ENCODE data around the gene BICDL1.
"Not testable (repeated sequence)": the region's sequence is repeated elsewhere in the genome, so short reads cannot be mapped to it uniquely, and the experiment has no call there.

BICDL1 gene

DNA sequence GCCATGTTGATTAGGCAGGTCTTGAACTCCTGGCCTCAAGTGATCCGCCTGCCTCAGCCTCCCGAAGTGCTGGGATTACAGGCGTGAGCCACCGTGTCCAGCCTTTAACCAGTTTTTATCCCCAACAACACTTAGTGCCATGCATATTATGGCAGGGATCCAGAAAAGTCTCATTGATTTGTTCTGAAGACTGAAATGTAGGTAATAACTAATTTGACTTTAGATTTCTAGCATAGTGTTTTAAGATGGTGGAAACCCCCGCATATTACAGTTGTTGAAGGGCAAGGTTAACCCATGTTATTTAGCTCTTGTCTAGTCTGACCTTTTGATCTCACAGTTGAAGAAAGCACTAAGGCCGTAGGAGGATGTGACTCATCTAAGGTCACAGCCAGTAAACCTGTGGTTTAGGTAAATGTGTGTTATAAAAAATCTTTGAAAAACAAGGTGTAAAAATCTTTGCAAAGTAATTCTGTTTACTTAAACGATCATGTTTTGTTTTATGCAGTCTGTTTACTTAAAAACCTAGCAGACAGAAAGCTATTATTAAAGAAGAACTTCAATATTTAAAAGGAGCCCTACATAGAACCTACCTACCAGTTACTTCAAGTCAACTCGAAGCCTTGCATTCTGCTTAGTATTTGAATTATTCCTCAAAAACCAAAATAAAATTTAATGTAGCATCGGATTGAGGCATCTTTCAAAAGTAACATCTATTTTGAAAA is 24.8 kb downstream of the BICDL1 start:
- Histone ChIP-seq H3K79me2 (ENCODE audit: insufficient read depth, low read length) (no peaks in the 10 kb centered on the region), H3K9ac (ENCODE audit: low read length) (no peak overlapping the region), H3K9me3 (ENCODE audit: insufficient read depth, low read length) (no peaks in the 10 kb centered on the region), H3K9me2 (replicated peaks; ENCODE audit: insufficient read depth, low read length) (no peaks in the 10 kb centered on the region), H3K36me3 (ENCODE audit: low read length) (no peaks in the 10 kb centered on the region), H3K27me3 (ENCODE audit: low read length) (no peaks in the 10 kb centered on the region), H2AFZ (ENCODE audit: low read depth, low read length, severe bottlenecking) (no peak overlapping the region), H3F3A (ENCODE audit: insufficient read depth) (no peaks in the 10 kb centered on the region), H3K4me3 (ENCODE audit: insufficient read depth, low read length, poor library complexity, severe bottlenecking) (no peak overlapping the region), H3K4me2 (ENCODE audit: low read depth, low read length, poor library complexity, severe bottlenecking) (no peak overlapping the region), H3K27ac (ENCODE audit: low read depth, low read length) (no peak overlapping the region), H4K20me1 (ENCODE audit: low read depth, low read length) (no peaks in the 10 kb centered on the region)
- no peak for TF ChIP-seq EZH2phosphoT487 (conservative IDR thresholded peaks at IDR 0.05; ENCODE audit: low read length)
- TF ChIP-seq, protein P1, sequence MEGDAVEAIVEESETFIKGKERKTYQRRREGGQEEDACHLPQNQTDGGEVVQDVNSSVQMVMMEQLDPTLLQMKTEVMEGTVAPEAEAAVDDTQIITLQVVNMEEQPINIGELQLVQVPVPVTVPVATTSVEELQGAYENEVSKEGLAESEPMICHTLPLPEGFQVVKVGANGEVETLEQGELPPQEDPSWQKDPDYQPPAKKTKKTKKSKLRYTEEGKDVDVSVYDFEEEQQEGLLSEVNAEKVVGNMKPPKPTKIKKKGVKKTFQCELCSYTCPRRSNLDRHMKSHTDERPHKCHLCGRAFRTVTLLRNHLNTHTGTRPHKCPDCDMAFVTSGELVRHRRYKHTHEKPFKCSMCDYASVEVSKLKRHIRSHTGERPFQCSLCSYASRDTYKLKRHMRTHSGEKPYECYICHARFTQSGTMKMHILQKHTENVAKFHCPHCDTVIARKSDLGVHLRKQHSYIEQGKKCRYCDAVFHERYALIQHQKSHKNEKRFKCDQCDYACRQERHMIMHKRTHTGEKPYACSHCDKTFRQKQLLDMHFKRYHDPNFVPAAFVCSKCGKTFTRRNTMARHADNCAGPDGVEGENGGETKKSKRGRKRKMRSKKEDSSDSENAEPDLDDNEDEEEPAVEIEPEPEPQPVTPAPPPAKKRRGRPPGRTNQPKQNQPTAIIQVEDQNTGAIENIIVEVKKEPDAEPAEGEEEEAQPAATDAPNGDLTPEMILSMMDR (IDR thresholded peaks at IDR 0.05; ENCODE audit: insufficient read depth, low read length, poor library complexity, severe bottlenecking), result no peak

GRCh38 chr12:120014381-120014735 is 25.3 kb downstream of the BICDL1 start:
- H2AFZ ChIP-seq (ENCODE audit: low read depth, low read length, severe bottlenecking); H3K9me3 ChIP-seq (ENCODE audit: insufficient read depth, low read length); H3K27ac ChIP-seq (ENCODE audit: low read depth, low read length); H3K27me3 ChIP-seq (ENCODE audit: low read length); H3F3A ChIP-seq (ENCODE audit: insufficient read depth); H3K79me2 ChIP-seq (ENCODE audit: insufficient read depth, low read length); H3K9me2 ChIP-seq (replicated peaks; ENCODE audit: insufficient read depth, low read length); H3K4me3 ChIP-seq (ENCODE audit: insufficient read depth, low read length, poor library complexity, severe bottlenecking); H3K9ac ChIP-seq (ENCODE audit: low read length); H4K20me1 ChIP-seq (ENCODE audit: low read depth, low read length); H3K4me2 ChIP-seq (ENCODE audit: low read depth, low read length, poor library complexity, severe bottlenecking); H3K36me3 ChIP-seq (ENCODE audit: low read length): not testable (repeated sequence)

DNA sequence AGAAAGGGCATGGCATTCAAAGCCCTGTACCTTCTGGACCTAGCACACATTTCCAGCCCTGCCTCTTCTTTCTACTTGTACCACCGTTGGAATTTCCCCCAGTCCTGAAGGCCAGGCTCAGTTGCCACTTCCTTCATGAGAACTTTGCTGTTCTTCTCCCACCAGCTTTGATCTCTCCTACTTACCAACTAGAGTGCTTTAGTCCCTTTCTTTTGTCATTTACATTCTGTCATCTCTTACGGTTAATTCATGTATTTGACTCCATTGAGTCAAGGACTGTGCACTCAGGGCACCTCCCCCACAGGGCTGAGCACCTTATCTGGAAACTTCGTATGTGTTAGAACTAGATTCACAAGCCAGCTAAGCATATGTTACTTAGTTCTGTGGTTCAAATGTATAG is 26.3 kb downstream of the BICDL1 start:
- H3K9ac ChIP-seq (ENCODE audit: low read length), result no peak overlapping the region
- no peaks in the 10 kb centered on the region for H3F3A ChIP-seq (ENCODE audit: insufficient read depth)
- H3K27ac ChIP-seq (ENCODE audit: low read depth, low read length), result no peak overlapping the region
- no peaks in the 10 kb centered on the region for H3K9me2 ChIP-seq (replicated peaks; ENCODE audit: insufficient read depth, low read length)
- no peak overlapping the region for H3K4me2 ChIP-seq (ENCODE audit: low read depth, low read length, poor library complexity, severe bottlenecking)
- no peaks in the 10 kb centered on the region for H3K9me3 ChIP-seq (ENCODE audit: insufficient read depth, low read length)
- H3K36me3 ChIP-seq (ENCODE audit: low read length), result no peaks in the 10 kb centered on the region
- no peaks in the 10 kb centered on the region for H4K20me1 ChIP-seq (ENCODE audit: low read depth, low read length)
- no peaks in the 10 kb centered on the region for H3K79me2 ChIP-seq (ENCODE audit: insufficient read depth, low read length)
- TF ChIP-seq, protein P1 (IDR thresholded peaks at IDR 0.05; ENCODE audit: insufficient read depth, low read length, poor library complexity, severe bottlenecking), result no peak
- TF ChIP-seq EZH2phosphoT487 (conservative IDR thresholded peaks at IDR 0.05; ENCODE audit: low read length), result no peak
- H3K4me3 ChIP-seq (ENCODE audit: insufficient read depth, low read length, poor library complexity, severe bottlenecking), result no peak overlapping the region
- H2AFZ ChIP-seq (ENCODE audit: low read depth, low read length, severe bottlenecking), result no peak overlapping the region
- H3K27me3 ChIP-seq (ENCODE audit: low read length), result no peaks in the 10 kb centered on the region

DNA sequence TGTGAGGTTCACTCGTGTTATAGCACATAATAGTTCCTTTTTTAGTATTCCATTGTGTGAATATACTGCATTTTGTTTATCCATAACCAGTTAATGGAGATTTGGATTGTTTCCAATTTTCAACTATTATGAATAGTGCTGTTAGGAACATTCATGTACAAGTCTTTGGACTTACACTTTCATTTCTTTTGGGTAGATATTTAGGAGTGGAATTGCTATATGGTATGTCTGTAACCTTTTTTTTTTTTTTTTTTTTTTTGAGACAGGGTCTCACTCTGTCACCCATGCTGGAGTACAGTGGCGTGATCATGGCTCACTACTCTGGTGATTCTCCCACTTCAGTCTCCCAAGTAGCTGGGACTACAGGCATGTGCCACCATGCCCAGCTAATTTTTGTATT is 27.2 kb downstream of the BICDL1 start:
- not testable (repeated sequence) for H3K36me3 ChIP-seq (ENCODE audit: low read length); H3K27me3 ChIP-seq (ENCODE audit: low read length); H3K4me3 ChIP-seq (ENCODE audit: insufficient read depth, low read length, poor library complexity, severe bottlenecking); H3K4me2 ChIP-seq (ENCODE audit: low read depth, low read length, poor library complexity, severe bottlenecking); H3K79me2 ChIP-seq (ENCODE audit: insufficient read depth, low read length); H3K9ac ChIP-seq (ENCODE audit: low read length); H4K20me1 ChIP-seq (ENCODE audit: low read depth, low read length); H3K27ac ChIP-seq (ENCODE audit: low read depth, low read length); H2AFZ ChIP-seq (ENCODE audit: low read depth, low read length, severe bottlenecking); H3K9me3 ChIP-seq (ENCODE audit: insufficient read depth, low read length); H3K9me2 ChIP-seq (replicated peaks; ENCODE audit: insufficient read depth, low read length); H3F3A ChIP-seq (ENCODE audit: insufficient read depth)
